Smooth muscle cell (in vitro differentiated cells): ENCODE measurements around the gene MAN1C1. TPM values are rescaled to one million over a fixed set of nuclear protein-coding genes. Genes with fewer than 3 reads are reported as not detected.

Experiments
- DNase-seq: peaks from one replicate; lab custom pipeline; 2025; ENCODE audit not compliant: unreplicated experiment; lab: John Stamatoyannopoulos, UW
- H2AFZ ChIP-seq: fragments of 200-600 bp; sonication (generic); 2 replicates; pipeline ENCODE4 v1.6.0; 2016; ENCODE audit warnings: antibody characterized with exemption, low read depth, mild to moderate bottlenecking
- H3F3A ChIP-seq: fragments of 200-600 bp; sonication (generic); 2 replicates; pipeline ENCODE4 v1.6.0; 2017; ENCODE audit warnings: antibody characterized with exemption, low read depth
- H3K27ac ChIP-seq: fragments of 200-600 bp; sonication (generic); 2 replicates; pipeline ENCODE4 v1.5.1; 2016; ENCODE audit warnings: low read depth, mild to moderate bottlenecking
- H3K27me3 ChIP-seq: fragments of 200-600 bp; sonication (generic); 2 replicates; pipeline ENCODE4 v1.6.1; 2016; ENCODE audit warnings: low read depth, mild to moderate bottlenecking
- H3K36me3 ChIP-seq: fragments of 200-600 bp; sonication (generic); 2 replicates; pipeline ENCODE4 v1.5.1; 2016; ENCODE audit warnings: low read depth
- H3K4me1 ChIP-seq: fragments of 200-600 bp; sonication (generic); 2 replicates; pipeline ENCODE4 v1.5.1; 2016; ENCODE audit warnings: low read depth
- H3K4me2 ChIP-seq: fragments of 200-600 bp; sonication (generic); 2 replicates; pipeline ENCODE4 v1.6.0; 2016; ENCODE audit warnings: mild to moderate bottlenecking
- H3K4me3 ChIP-seq: fragments of 200-600 bp; sonication (generic); 2 replicates; pipeline ENCODE4 v1.5.1; 2016; ENCODE audit warnings: mild to moderate bottlenecking
- H3K79me2 ChIP-seq: fragments of 200-600 bp; sonication (generic); 2 replicates; pipeline ENCODE4 v1.6.0; 2016; ENCODE audit warnings: low read depth, mild to moderate bottlenecking
- H3K9ac ChIP-seq: fragments of 200-600 bp; sonication (generic); 2 replicates; pipeline ENCODE4 v1.6.0; 2016; ENCODE audit warnings: low read depth
- H3K9me3 ChIP-seq: fragments of 200-600 bp; sonication (generic); replicated peaks from 2 replicates; pipeline ENCODE4 v1.5.1; 2016; ENCODE audit warnings: low read depth
- H4K20me1 ChIP-seq: fragments of 200-600 bp; sonication (generic); 2 replicates; pipeline ENCODE4 v1.6.0; 2016; ENCODE audit warnings: low read depth
- CTCF ChIP-seq: fragments of 200-600 bp; sonication (generic); IDR thresholded peaks from 2 replicates; pipeline ENCODE4 v1.5.1; 2017; ENCODE audit warnings: borderline replicate concordance, mild to moderate bottlenecking, antibody characterized with exemption; ENCODE audit not compliant: insufficient read depth, poor library complexity, severe bottlenecking
- WGBS: methylation state at CpG from one replicate; pipeline ENCODE4 v1.1.7; 2016; ENCODE audit warnings: low lambda C conversion rate; 5-methylcytosine and 5-hydroxymethylcytosine counted together
- polyA plus RNA-seq: library from polyadenylated mRNA; unstranded; fragments of >200 nt; fragmentation: Nextera tagmentation; extraction: Ambion mirVana; gene quantifications from 2 replicates; pipeline ENCODE4 v1.2.1, GENCODE V29; 2016
- total RNA-seq: library from RNA; depleted of rRNA; stranded (reverse); fragments of >200 nt; gene quantifications from 2 replicates; pipeline ENCODE4 v1.2.3, GENCODE V29; 2014

The MAN1C1 gene
- total and polyA plus RNA-seq, 2 experiments from 2014 or later: 4.4 to 10.5 TPM

GRCh38 chr1:25704267-25704691 is 87.7 kb downstream of the MAN1C1 start:
- no peak for TF ChIP-seq CTCF
- no peaks in the 10 kb centered on the region for H3K27me3 ChIP-seq
- H4K20me1 ChIP-seq: no peaks in the 10 kb centered on the region
- peaks cover 13% of the 10 kb centered on the region for H3F3A ChIP-seq
- peaks cover 46% of the 10 kb centered on the region for H3K4me1 ChIP-seq
- H3K4me2 ChIP-seq: peak overlapping the region; percentile 12
- no peak overlapping the region for H3K4me3 ChIP-seq
- no peaks in the 10 kb centered on the region for H3K36me3 ChIP-seq
- no peaks in the 10 kb centered on the region for H3K79me2 ChIP-seq
- WGBS: 26% methylated on average over 7 of the region's 7 CpGs
- H3K9ac ChIP-seq: no peak overlapping the region
- DNase-seq: no peak
- H2AFZ ChIP-seq: no peak overlapping the region
- no peak overlapping the region for H3K27ac ChIP-seq
- H3K9me3 ChIP-seq: no peaks in the 10 kb centered on the region

GRCh38 chr1:25705699-25706098 is 89.1 kb downstream of the MAN1C1 start:
- Histone ChIP-seq H3K36me3 (no peaks in the 10 kb centered on the region), H4K20me1 (no peaks in the 10 kb centered on the region), H3K27ac (no peak overlapping the region), H3K79me2 (no peaks in the 10 kb centered on the region), H3K9me3 (no peaks in the 10 kb centered on the region), H3K4me1 (peaks cover 32% of the 10 kb centered on the region), H3K4me2 (no peak overlapping the region), H3F3A (peaks cover 7% of the 10 kb centered on the region), H3K9ac (no peak overlapping the region), H3K4me3 (no peak overlapping the region), H2AFZ (no peak overlapping the region), H3K27me3 (no peaks in the 10 kb centered on the region)
- 92% methylated on average over 2 of the region's 2 CpGs for WGBS
- no peak for TF ChIP-seq CTCF
- DNase-seq: no peak

GRCh38 chr1:25706146-25707089 is 89.8 kb downstream of the MAN1C1 start:
- no peak overlapping the region for H2AFZ ChIP-seq
- no peak overlapping the region for H3K27ac ChIP-seq
- peaks cover 28% of the 10 kb centered on the region for H3K4me1 ChIP-seq
- H3K4me3 ChIP-seq: no peak overlapping the region
- TF ChIP-seq CTCF: no peak
- peaks cover 7% of the 10 kb centered on the region for H3F3A ChIP-seq
- no peak overlapping the region for H3K9ac ChIP-seq
- H3K9me3 ChIP-seq: no peaks in the 10 kb centered on the region
- no peak overlapping the region for H3K4me2 ChIP-seq
- H3K27me3 ChIP-seq: no peaks in the 10 kb centered on the region
- no peaks in the 10 kb centered on the region for H3K79me2 ChIP-seq
- H3K36me3 ChIP-seq: no peaks in the 10 kb centered on the region
- no peak for DNase-seq
- WGBS: 90% methylated on average over 8 of the region's 8 CpGs
- no peaks in the 10 kb centered on the region for H4K20me1 ChIP-seq
